Thymus (tissue), 11 donors: ENCODE results near the gene NEDD4L. TPM values are rescaled to one million over a fixed set of nuclear protein-coding genes. Genes with fewer than 3 reads are reported as not detected.
A peak's percentile ranks its signal among the peaks of the same experiment; 100 is the strongest.

ENCODE experiments used
- DNase-seq, 9 donors: peaks; one replicate each; pipeline ENCODE4 v3.0.0-alpha.2; 2013; ENCODE audit warnings: low spot score in 9 of 9, low read depth in 6 of 9, missing footprints in 1 of 9
- H3K27ac ChIP-seq, 2 donors: one replicate each; pipeline ENCODE4 v1.5.1; 2013; ENCODE audit warnings: control low read depth in 1 of 2, low read depth in 1 of 2, low read length in 1 of 2, mild to moderate bottlenecking in 1 of 2, moderate library complexity in 1 of 2
- H3K27me3 ChIP-seq, 2 donors: one replicate each; pipeline ENCODE4 v1.5.1; 2013; ENCODE audit warnings: low read length in 1 of 2; ENCODE audit not compliant: control insufficient read depth in 2 of 2, insufficient read depth in 1 of 2
- H3K36me3 ChIP-seq, 2 donors: one replicate each; pipeline ENCODE4 v1.5.1; 2013; ENCODE audit warnings: low read length in 1 of 2, mild to moderate bottlenecking in 1 of 2, moderate library complexity in 1 of 2; ENCODE audit not compliant: control insufficient read depth in 2 of 2, insufficient read depth in 2 of 2
- H3K4me1 ChIP-seq, 2 donors: one replicate each; pipeline ENCODE4 v1.5.1; 2013; ENCODE audit warnings: low read length in 2 of 2; ENCODE audit not compliant: control insufficient read depth in 2 of 2, insufficient read depth in 2 of 2
- H3K4me3 ChIP-seq, 2 donors: one replicate each; pipeline ENCODE4 v1.5.1; 2013; ENCODE audit warnings: low read length in 2 of 2, control low read depth in 1 of 2, mild to moderate bottlenecking in 1 of 2
- H3K9me3 ChIP-seq, 2 donors: one replicate each; pipeline ENCODE4 v1.5.1; 2013; ENCODE audit warnings: low read length in 1 of 2, mild to moderate bottlenecking in 1 of 2; ENCODE audit not compliant: control insufficient read depth in 2 of 2, insufficient read depth in 1 of 2
- WGBS: extraction: QIAGEN DNeasy Blood & Tissue Kit; methylation state at CpG from one replicate; pipeline ENCODE4 v1.1.7; 2013; 5-methylcytosine and 5-hydroxymethylcytosine counted together
- polyA plus RNA-seq: library from polyadenylated mRNA; stranded (reverse); fragments of 200-250 nt; gene quantifications from one replicate; pipeline ENCODE4 v1.2.3, GENCODE V29; 2013
- total RNA-seq: library from RNA; stranded (reverse); fragments of 120-200 nt; gene quantifications from one replicate; pipeline ENCODE4 v1.2.4, GENCODE V29; 2013
- donor health status: healthy.

Gene NEDD4L
- total and polyA plus RNA-seq, 2 donors = 6.5 to 11.8 TPM

- Histone ChIP-seq H3K27me3 (no peaks in the 10 kb centered on the region), H3K9me3 (no peaks in the 10 kb centered on the region), H3K36me3 (no peaks in the 10 kb centered on the region), H3K4me1 (no peaks in the 10 kb centered on the region), H3K27ac (no peak overlapping the region), H3K4me3 (no peak overlapping the region)
- no peak for DNase-seq
- WGBS = 84% methylated on average over 4 of the region's 4 CpGs
Observed at GRCh38 chr18:58297198-58297597, 253.2 kb downstream of the NEDD4L start.

- H3K4me3 ChIP-seq = no peak overlapping the region
- no peaks in the 10 kb centered on the region for H3K27me3 ChIP-seq
- no peaks in the 10 kb centered on the region for H3K4me1 ChIP-seq
- 85% methylated on average over 5 of the region's 5 CpGs for WGBS
- no peaks in the 10 kb centered on the region for H3K36me3 ChIP-seq
- no peaks in the 10 kb centered on the region for H3K9me3 ChIP-seq
- no peak for DNase-seq
- H3K27ac ChIP-seq = no peak overlapping the region
Observed at GRCh38 chr18:58298251-58299134, 254.5 kb downstream of the NEDD4L start.

GRCh38 chr18:58299135-58299473, 255.1 kb downstream of the NEDD4L start:
- Histone ChIP-seq H3K9me3 (no peaks in the 10 kb centered on the region), H3K4me3 (no peak overlapping the region), H3K36me3 (no peaks in the 10 kb centered on the region), H3K4me1 (no peaks in the 10 kb centered on the region), H3K27me3 (no peaks in the 10 kb centered on the region), H3K27ac (no peak overlapping the region)
- 93% methylated on average over 4 of the region's 4 CpGs for WGBS
- no peak for DNase-seq

GRCh38 chr18:58299936-58300335, 255.9 kb downstream of the NEDD4L start:
- 90% methylated on average over 1 of the region's 1 CpG for WGBS
- Histone ChIP-seq H3K4me1 (no peaks in the 10 kb centered on the region), H3K9me3 (no peaks in the 10 kb centered on the region), H3K27me3 (no peaks in the 10 kb centered on the region), H3K27ac (no peak overlapping the region), H3K36me3 (no peaks in the 10 kb centered on the region), H3K4me3 (no peak overlapping the region)
- DNase-seq = no peak

- no peak overlapping the region for H3K27ac ChIP-seq
- no peaks in the 10 kb centered on the region for H3K9me3 ChIP-seq
- no peak overlapping the region for H3K4me3 ChIP-seq
- H3K27me3 ChIP-seq = no peaks in the 10 kb centered on the region
- H3K36me3 ChIP-seq = no peaks in the 10 kb centered on the region
- no peaks in the 10 kb centered on the region for H3K4me1 ChIP-seq
- 97% methylated on average over 4 of the region's 4 CpGs for WGBS
- no peak for DNase-seq
Observed at GRCh38 chr18:58300867-58301266, 256.8 kb downstream of the NEDD4L start.

GRCh38 chr18:58302811-58303210, 258.8 kb downstream of the NEDD4L start:
- Histone ChIP-seq H3K27me3 (no peaks in the 10 kb centered on the region), H3K4me3 (no peak overlapping the region), H3K36me3 (no peaks in the 10 kb centered on the region), H3K9me3 (no peaks in the 10 kb centered on the region), H3K27ac (no peak overlapping the region), H3K4me1 (no peaks in the 10 kb centered on the region)
- no peak for DNase-seq
- WGBS = 94% methylated on average over 5 of the region's 5 CpGs

- Histone ChIP-seq H3K9me3 (no peaks in the 10 kb centered on the region), H3K36me3 (no peaks in the 10 kb centered on the region), H3K27ac (no peak overlapping the region), H3K27me3 (no peaks in the 10 kb centered on the region), H3K4me1 (no peaks in the 10 kb centered on the region), H3K4me3 (no peak overlapping the region)
- DNase-seq = peak in 1 of 9 donors; percentile 18
- WGBS = 81% methylated on average over 3 of the region's 3 CpGs
Observed at GRCh38 chr18:58303363-58303762, 259.3 kb downstream of the NEDD4L start.

GRCh38 chr18:58305792-58306191, 261.8 kb downstream of the NEDD4L start:
- DNase-seq = no peak
- Histone ChIP-seq H3K4me1 (no peaks in the 10 kb centered on the region), H3K27ac (no peak overlapping the region), H3K4me3 (no peak overlapping the region), H3K36me3 (no peaks in the 10 kb centered on the region), H3K27me3 (no peaks in the 10 kb centered on the region), H3K9me3 (no peaks in the 10 kb centered on the region)
- WGBS = 95% methylated on average over 3 of the region's 3 CpGs

- WGBS = 80% methylated on average over 3 of the region's 3 CpGs
Observed at GRCh38 chr18:58307441-58307840, 263.4 kb downstream of the NEDD4L start.

More at GRCh38 chr18:58307441-58307840, 263.4 kb downstream of the NEDD4L start:
- Histone ChIP-seq H3K4me3 (no peak overlapping the region), H3K36me3 (no peaks in the 10 kb centered on the region), H3K27ac (no peak overlapping the region), H3K27me3 (no peaks in the 10 kb centered on the region), H3K4me1 (no peaks in the 10 kb centered on the region), H3K9me3 (no peaks in the 10 kb centered on the region)
- DNase-seq = no peak
